H1 (cell line): ENCODE results near the gene PRSS12.

ENCODE experiments used
- CEBPB ChIP-seq: IDR thresholded peaks from 2 replicates; pipeline ENCODE4 v1.6.1; 2012; ENCODE audit warnings: low read depth, low read length
- CREB1 ChIP-seq: IDR thresholded peaks from 2 replicates; pipeline ENCODE4 v1.6.1; 2012; ENCODE audit warnings: inconsistent platforms
- CTCF ChIP-seq, 3 experiments: IDR thresholded peaks; 1 replicate in 2 of 3; 2 replicates in 1 of 3; pipeline versions ENCODE4 v1.5.1 to v1.6.1; 2011; ENCODE audit warnings: low read length in 3 of 3, mild to moderate bottlenecking in 3 of 3, inconsistent platforms in 2 of 3, low read depth in 1 of 3, moderate library complexity in 1 of 3; ENCODE audit not compliant: insufficient read depth in 1 of 3; ENCODE audit errors: control extremely low read depth in 1 of 3
- NANOG ChIP-seq: IDR thresholded peaks from 2 replicates; pipeline ENCODE4 v1.6.1; 2011; ENCODE audit warnings: low read length, low read depth, mild to moderate bottlenecking, inconsistent platforms; ENCODE audit not compliant: insufficient read depth, poor library complexity, severe bottlenecking
- POLR2A ChIP-seq, 2 experiments: IDR thresholded peaks; 1 replicate in 1 of 2; 2 replicates in 1 of 2; pipeline ENCODE4 v1.6.1; 2011; ENCODE audit warnings: low read depth in 2 of 2, low read length in 2 of 2, mild to moderate bottlenecking in 2 of 2; ENCODE audit errors: control extremely low read depth in 1 of 2
- SAP30 ChIP-seq: fragments of 300-600 bp; sonication (generic); IDR thresholded peaks from 2 replicates; pipeline ENCODE4 v1.7.1; 2012; ENCODE audit warnings: low read length, moderate library complexity, mild to moderate bottlenecking, inconsistent platforms; ENCODE audit not compliant: insufficient read depth, insufficient replicate concordance
- SIX5 ChIP-seq: IDR thresholded peaks from 2 replicates; pipeline ENCODE4 v1.6.1; 2011; ENCODE audit warnings: mild to moderate bottlenecking, low read depth, low read length
- SRF ChIP-seq: IDR thresholded peaks from 2 replicates; pipeline ENCODE4 v1.6.1; 2011; ENCODE audit warnings: mild to moderate bottlenecking, low read depth, low read length, moderate library complexity
- TEAD4 ChIP-seq: IDR thresholded peaks from 2 replicates; pipeline ENCODE4 v1.6.1; 2012; ENCODE audit warnings: low read depth, low read length, inconsistent platforms, mixed read lengths

DNA sequence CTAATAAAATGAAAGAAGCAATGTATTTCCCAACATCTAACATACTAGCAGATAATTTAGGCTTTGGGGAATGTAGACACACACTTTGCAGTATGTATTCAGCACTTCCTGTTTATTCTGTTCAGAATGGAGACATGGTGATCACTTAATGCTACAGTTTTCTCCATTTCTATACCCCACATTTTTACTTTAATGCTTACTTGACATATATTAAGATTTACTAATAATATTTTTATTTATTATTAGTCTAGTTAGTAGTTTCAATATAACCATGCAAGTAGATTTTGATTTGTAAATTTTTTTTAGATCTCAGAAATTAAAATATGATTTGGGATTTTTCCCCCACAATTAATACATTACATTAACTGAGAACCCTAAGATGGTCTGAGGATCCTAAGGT, 98.4 kb downstream of the PRSS12 start:
- TF ChIP-seq CTCF (IDR thresholded peaks at IDR 0.05; ENCODE audit: control extremely low read depth in 1 of 3, insufficient read depth in 1 of 3, low read depth in 1 of 3, low read length in 3 of 3) (no peak), NANOG (no peak), POLR2A (IDR thresholded peaks at IDR 0.05; ENCODE audit: control extremely low read depth in 1 of 2, low read depth in 2 of 2, low read length in 2 of 2) (no peak), TEAD4 (no peak), SRF (no peak), SIX5 (no peak), CEBPB (no peak), SAP30 (no peak), CREB1 (no peak)
